ENCODE results near the gene TP53TG3C. TPM values are rescaled to one million over a fixed set of nuclear protein-coding genes. Genes with fewer than 3 reads are reported as not detected.
"Not testable (repeated sequence)": the region's sequence is repeated elsewhere in the genome, so short reads cannot be mapped to it uniquely, and the experiment has no call there.

The TP53TG3C gene
- total RNA-seq (2021) (not detected in 3 replicates), Bru-seq, nascent RNA (not detected)
- long read RNA-seq, experiment 1: 0 reads
- long read RNA-seq, experiment 2: 0 reads
- long read RNA-seq, experiment 3: 0 reads

- H3K27ac Mint-ChIP-seq; H3K4me1 Mint-ChIP-seq; POLR2A ChIA-PET; ATAC-seq; H3K27me3 Mint-ChIP-seq (ENCODE audit: low read depth); DNase-seq (ENCODE audit: low spot score); H3K4me3 Mint-ChIP-seq; H3K9me3 Mint-ChIP-seq; CTCF ChIA-PET; H3K36me3 Mint-ChIP-seq: not testable (repeated sequence)
Observed at GRCh38 chr16:33193926-33194325, at the start of gene TP53TG3C. TP53TG3C (plus strand) TSS chr16:33194226; CDS start chr16:33194294, 68 bp downstream.

Other genes starting within 250 kb of the TP53TG3C start
- not detected in 3 replicates for gene TP53TG3E, start 110.1 kb downstream of the TP53TG3C start, total RNA-seq (2021)
- not detected in 3 replicates for gene TP53TG3B, start 166.6 kb downstream of the TP53TG3C start, total RNA-seq (2021)